ENCODE results near the gene SF3B6. TPM values are rescaled to one million over a fixed set of nuclear protein-coding genes. Genes with fewer than 3 reads are reported as not detected.

Gene SF3B6
- total and polyA plus RNA-seq, 9 of the 15 experiments (the other 6 are each of a cell fraction or from before 2014, with no cell fraction given): 146 to 591 (median 295) TPM

DNA sequence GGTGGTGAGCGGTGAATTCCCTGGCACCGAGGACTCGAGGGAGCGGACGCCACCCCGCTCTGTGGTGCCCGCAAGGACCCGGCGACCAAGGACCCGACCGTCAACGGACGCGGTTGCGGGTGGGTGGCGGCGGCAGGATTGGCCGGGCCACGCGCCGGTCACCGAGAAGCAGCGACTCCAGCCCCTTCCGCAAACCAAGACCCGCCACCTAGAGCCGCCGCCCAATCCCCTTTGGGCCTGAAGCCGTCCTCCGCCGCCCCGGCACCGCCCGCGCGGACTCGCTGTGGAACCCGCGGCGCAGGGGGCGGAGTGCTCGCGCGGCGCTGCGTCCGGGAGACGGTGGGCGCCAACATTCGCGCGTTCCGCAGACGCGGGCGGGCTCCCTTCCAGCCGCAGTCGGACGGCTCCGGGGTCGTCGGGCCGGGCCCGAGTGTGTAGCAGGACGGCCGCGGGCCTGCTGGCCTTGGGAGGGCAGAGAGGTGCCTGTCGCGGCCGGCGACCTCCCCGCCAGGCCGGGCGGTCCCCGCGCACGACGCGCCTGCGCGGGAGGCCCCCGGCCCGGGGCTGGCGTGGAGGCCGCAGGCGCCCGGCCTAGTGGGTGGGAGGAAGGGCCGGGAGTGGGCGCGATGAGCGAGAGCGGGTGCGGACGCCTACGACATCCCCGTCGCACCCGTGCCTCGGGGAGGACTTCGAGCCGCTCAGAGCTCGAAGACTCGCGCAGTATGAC lies 47.2 kb upstream of the SF3B6 start, which contains the start of the genes FAM228B and PFN4 (continued):
- TF ChIP-seq, protein P1, sequence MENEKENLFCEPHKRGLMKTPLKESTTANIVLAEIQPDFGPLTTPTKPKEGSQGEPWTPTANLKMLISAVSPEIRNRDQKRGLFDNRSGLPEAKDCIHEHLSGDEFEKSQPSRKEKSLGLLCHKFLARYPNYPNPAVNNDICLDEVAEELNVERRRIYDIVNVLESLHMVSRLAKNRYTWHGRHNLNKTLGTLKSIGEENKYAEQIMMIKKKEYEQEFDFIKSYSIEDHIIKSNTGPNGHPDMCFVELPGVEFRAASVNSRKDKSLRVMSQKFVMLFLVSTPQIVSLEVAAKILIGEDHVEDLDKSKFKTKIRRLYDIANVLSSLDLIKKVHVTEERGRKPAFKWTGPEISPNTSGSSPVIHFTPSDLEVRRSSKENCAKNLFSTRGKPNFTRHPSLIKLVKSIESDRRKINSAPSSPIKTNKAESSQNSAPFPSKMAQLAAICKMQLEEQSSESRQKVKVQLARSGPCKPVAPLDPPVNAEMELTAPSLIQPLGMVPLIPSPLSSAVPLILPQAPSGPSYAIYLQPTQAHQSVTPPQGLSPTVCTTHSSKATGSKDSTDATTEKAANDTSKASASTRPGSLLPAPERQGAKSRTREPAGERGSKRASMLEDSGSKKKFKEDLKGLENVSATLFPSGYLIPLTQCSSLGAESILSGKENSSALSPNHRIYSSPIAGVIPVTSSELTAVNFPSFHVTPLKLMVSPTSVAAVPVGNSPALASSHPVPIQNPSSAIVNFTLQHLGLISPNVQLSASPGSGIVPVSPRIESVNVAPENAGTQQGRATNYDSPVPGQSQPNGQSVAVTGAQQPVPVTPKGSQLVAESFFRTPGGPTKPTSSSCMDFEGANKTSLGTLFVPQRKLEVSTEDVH (IDR thresholded peaks at IDR 0.05; ENCODE audit: low read depth, partially characterized antibody): no peak
- TF ChIP-seq, protein P2, sequence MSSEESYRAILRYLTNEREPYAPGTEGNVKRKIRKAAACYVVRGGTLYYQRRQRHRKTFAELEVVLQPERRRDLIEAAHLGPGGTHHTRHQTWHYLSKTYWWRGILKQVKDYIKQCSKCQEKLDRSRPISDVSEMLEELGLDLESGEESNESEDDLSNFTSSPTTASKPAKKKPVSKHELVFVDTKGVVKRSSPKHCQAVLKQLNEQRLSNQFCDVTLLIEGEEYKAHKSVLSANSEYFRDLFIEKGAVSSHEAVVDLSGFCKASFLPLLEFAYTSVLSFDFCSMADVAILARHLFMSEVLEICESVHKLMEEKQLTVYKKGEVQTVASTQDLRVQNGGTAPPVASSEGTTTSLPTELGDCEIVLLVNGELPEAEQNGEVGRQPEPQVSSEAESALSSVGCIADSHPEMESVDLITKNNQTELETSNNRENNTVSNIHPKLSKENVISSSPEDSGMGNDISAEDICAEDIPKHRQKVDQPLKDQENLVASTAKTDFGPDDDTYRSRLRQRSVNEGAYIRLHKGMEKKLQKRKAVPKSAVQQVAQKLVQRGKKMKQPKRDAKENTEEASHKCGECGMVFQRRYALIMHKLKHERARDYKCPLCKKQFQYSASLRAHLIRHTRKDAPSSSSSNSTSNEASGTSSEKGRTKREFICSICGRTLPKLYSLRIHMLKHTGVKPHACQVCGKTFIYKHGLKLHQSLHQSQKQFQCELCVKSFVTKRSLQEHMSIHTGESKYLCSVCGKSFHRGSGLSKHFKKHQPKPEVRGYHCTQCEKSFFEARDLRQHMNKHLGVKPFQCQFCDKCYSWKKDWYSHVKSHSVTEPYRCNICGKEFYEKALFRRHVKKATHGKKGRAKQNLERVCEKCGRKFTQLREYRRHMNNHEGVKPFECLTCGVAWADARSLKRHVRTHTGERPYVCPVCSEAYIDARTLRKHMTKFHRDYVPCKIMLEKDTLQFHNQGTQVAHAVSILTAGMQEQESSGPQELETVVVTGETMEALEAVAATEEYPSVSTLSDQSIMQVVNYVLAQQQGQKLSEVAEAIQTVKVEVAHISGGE (CRISPR knock-in tag; IDR thresholded peaks at IDR 0.05): peak in 1 of 3 experiments; percentile 60; a peak in 2 of 6 replicates
- TF ChIP-seq ZFP36 (IDR thresholded peaks at IDR 0.05; ENCODE audit: low read depth, low read length, partially characterized antibody) (no peak), PHB2 (IDR thresholded peaks at IDR 0.05; ENCODE audit: low read depth) (no peak), SMAD2 (IDR thresholded peaks at IDR 0.05; ENCODE audit: low read depth, low read length) (no peak), NR3C1 (CRISPR knock-in tag; IDR thresholded peaks at IDR 0.05) (no peak), MEF2A (IDR thresholded peaks at IDR 0.05; ENCODE audit: control insufficient read depth, low read depth, low read length) (no peak), ZC3H4 (CRISPR knock-in tag; IDR thresholded peaks at IDR 0.05; ENCODE audit: borderline replicate concordance) (no peak), MAFG (tag; conservative IDR thresholded peaks at IDR 0.05) (no peak), RBM34 (IDR thresholded peaks at IDR 0.05; ENCODE audit: borderline replicate concordance, insufficient read depth, low read length) (no peak), RFX5 (IDR thresholded peaks at IDR 0.05; ENCODE audit: low read depth, low read length) (no peak), ZNF212 (CRISPR knock-in tag; IDR thresholded peaks at IDR 0.05) (no peak), POLR3G (IDR thresholded peaks at IDR 0.05; ENCODE audit: extremely low read depth, insufficient read length, insufficient replicate concordance) (no peak), HMG20B (CRISPR knock-in tag; IDR thresholded peaks at IDR 0.05) (no peak), ZSCAN32 (CRISPR knock-in tag; IDR thresholded peaks at IDR 0.05) (no peak), CBX1 (IDR thresholded peaks at IDR 0.05; ENCODE audit: low read depth) (no peak; the same call in 1 of the 2 replicates), SP1 (CRISPR knock-in tag; IDR thresholded peaks at IDR 0.05) (no peak)
- TF ChIP-seq, protein P3, sequence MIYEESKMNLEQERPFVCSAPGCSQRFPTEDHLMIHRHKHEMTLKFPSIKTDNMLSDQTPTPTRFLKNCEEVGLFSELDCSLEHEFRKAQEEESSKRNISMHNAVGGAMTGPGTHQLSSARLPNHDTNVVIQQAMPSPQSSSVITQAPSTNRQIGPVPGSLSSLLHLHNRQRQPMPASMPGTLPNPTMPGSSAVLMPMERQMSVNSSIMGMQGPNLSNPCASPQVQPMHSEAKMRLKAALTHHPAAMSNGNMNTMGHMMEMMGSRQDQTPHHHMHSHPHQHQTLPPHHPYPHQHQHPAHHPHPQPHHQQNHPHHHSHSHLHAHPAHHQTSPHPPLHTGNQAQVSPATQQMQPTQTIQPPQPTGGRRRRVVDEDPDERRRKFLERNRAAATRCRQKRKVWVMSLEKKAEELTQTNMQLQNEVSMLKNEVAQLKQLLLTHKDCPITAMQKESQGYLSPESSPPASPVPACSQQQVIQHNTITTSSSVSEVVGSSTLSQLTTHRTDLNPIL (CRISPR knock-in tag; IDR thresholded peaks at IDR 0.05): no peak
- TF ChIP-seq, protein P4, sequence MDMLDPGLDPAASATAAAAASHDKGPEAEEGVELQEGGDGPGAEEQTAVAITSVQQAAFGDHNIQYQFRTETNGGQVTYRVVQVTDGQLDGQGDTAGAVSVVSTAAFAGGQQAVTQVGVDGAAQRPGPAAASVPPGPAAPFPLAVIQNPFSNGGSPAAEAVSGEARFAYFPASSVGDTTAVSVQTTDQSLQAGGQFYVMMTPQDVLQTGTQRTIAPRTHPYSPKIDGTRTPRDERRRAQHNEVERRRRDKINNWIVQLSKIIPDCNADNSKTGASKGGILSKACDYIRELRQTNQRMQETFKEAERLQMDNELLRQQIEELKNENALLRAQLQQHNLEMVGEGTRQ (CRISPR knock-in tag; IDR thresholded peaks at IDR 0.05): no peak

Data from K562 (cell line).